Kidney epithelial cell (primary cell): Measurements from ENCODE around the gene IGFBP3. TPM values are rescaled to one million over a fixed set of nuclear protein-coding genes. Genes with fewer than 3 reads are reported as not detected.

Experiments used
- DNase-seq: peaks from one replicate; pipeline ENCODE4 v3.0.0-alpha.2; 2010; ENCODE audit warnings: low read depth
- H3K27me3 ChIP-seq: 2 replicates; pipeline ENCODE4 v1.6.0; 2011; ENCODE audit warnings: low read length; ENCODE audit not compliant: control insufficient read depth, insufficient read depth
- H3K36me3 ChIP-seq: 2 replicates; pipeline ENCODE4 v1.5.1; 2011; ENCODE audit warnings: low read length; ENCODE audit not compliant: control insufficient read depth, insufficient read depth
- H3K4me3 ChIP-seq: 2 replicates; pipeline ENCODE4 v1.5.1; 2011; ENCODE audit warnings: low read depth, mild to moderate bottlenecking, control low read depth, low read length
- CTCF ChIP-seq: IDR thresholded peaks from 2 replicates; pipeline ENCODE4 v1.5.1; 2011; ENCODE audit warnings: mild to moderate bottlenecking, moderate library complexity, low read length, control low read depth, inconsistent platforms; ENCODE audit not compliant: insufficient read depth, poor library complexity, severe bottlenecking
- total RNA-seq: library from RNA; depleted of rRNA; stranded (reverse); fragments of >200 nt; gene quantifications from 2 replicates; pipeline ENCODE4 v1.2.3, GENCODE V29; 2015

The IGFBP3 gene
- total RNA-seq, 1 donor from 2014 or later, result 152 TPM

GRCh38 chr7:45885264-45885882, 35.7 kb downstream of the IGFBP3 start:
- Histone ChIP-seq H3K4me3 (no peak overlapping the region), H3K36me3 (no peaks in the 10 kb centered on the region), H3K27me3 (no peaks in the 10 kb centered on the region)
- no peak for TF ChIP-seq CTCF
- DNase-seq, result peak; percentile 49

- Histone ChIP-seq H3K27me3 (no peaks in the 10 kb centered on the region), H3K36me3 (no peaks in the 10 kb centered on the region), H3K4me3 (no peak overlapping the region)
- no peak for DNase-seq
- TF ChIP-seq CTCF, result no peak
Observed at GRCh38 chr7:45884136-45884535, 36.9 kb downstream of the IGFBP3 start.

GRCh38 chr7:45882465-45882810, 38.6 kb downstream of the IGFBP3 start:
- no peak overlapping the region for H3K4me3 ChIP-seq
- no peaks in the 10 kb centered on the region for H3K27me3 ChIP-seq
- no peak for TF ChIP-seq CTCF
- no peaks in the 10 kb centered on the region for H3K36me3 ChIP-seq
- DNase-seq, result no peak

- DNase-seq, result no peak
- Histone ChIP-seq H3K27me3 (no peaks in the 10 kb centered on the region), H3K36me3 (no peaks in the 10 kb centered on the region), H3K4me3 (no peak overlapping the region)
- no peak for TF ChIP-seq CTCF
Observed at GRCh38 chr7:45881759-45882464, 39.2 kb downstream of the IGFBP3 start.

GRCh38 chr7:45881280-45881758, 39.8 kb downstream of the IGFBP3 start:
- no peaks in the 10 kb centered on the region for H3K36me3 ChIP-seq
- no peak for TF ChIP-seq CTCF
- H3K27me3 ChIP-seq, result no peaks in the 10 kb centered on the region
- DNase-seq, result no peak
- H3K4me3 ChIP-seq, result no peak overlapping the region

- no peak for DNase-seq
- no peaks in the 10 kb centered on the region for H3K27me3 ChIP-seq
- no peak overlapping the region for H3K4me3 ChIP-seq
- H3K36me3 ChIP-seq, result no peaks in the 10 kb centered on the region
- no peak for TF ChIP-seq CTCF
Observed at GRCh38 chr7:45880433-45880860, 40.6 kb downstream of the IGFBP3 start.
